ENCODE measurements around the gene MBLAC1.

The MBLAC1 gene

DNA sequence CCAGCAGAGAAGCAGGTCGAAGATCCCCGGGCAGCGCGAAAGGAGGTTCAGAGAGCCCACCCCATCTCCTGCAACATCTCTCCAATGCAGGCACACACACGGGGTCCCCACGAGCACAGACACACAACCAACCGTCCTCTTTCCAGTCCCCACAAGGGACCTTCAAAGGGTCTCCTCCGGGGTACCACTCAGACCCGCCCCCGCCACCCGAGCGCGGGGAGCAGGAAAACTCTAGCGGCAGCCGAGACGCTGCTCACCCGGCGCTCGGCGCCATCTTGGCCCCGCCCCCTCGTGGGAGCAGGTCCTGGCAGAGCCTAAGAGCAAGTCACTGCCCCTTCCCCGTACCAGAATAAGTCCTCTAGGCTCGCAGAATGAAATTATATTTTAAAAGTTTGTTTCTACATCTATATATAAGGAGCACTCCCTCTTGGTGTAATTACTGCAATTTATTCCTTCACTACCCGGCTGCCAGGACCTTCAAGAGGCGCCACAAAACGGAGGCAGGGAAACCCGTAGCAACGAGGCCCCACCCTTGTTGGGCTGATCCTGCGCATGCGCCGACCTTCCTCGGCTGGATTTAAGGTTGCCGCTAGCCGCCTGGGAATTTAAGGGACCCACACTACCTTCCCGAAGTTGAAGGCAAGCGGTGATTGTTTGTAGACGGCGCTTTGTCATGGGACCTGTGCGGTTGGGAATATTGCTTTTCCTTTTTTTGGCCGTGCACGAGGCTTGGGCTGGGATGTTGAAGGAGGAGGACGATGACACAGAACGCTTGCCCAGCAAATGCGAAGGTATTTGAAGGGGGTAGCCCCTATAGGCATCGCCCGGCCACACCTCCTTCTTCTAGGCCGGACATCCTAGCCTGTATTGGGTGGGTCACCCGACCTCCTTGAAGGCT, 7.4 kb upstream of the MBLAC1 start, which contains the start of the genes CNPY4 and TAF6:
Gene CNPY4, plus strand, starts transcription at position 563 of the 898 bp plus-strand sequence. Its CDS starts 111 bp downstream, at position 674.
Gene TAF6, minus strand, starts transcription at position 287 of the 898 bp plus-strand sequence. CDS start 5,149 bp downstream, outside the sequence.
- TF ChIP-seq SPI1 (IDR thresholded peaks at IDR 0.05; ENCODE audit: low read depth, low read length), result no peak
- no peak for TF ChIP-seq POLR2AphosphoS5 (IDR thresholded peaks at IDR 0.05; ENCODE audit: low read depth, low read length)
- TF ChIP-seq TAF1 (IDR thresholded peaks at IDR 0.05; ENCODE audit: low read depth, low read length), result peak; percentile 100
- TF ChIP-seq POU2F2 (IDR thresholded peaks at IDR 0.05; ENCODE audit: low read depth, low read length), result 0 out of 2 replicates have a peak, but pooled peaks have one; percentile 9
- TF ChIP-seq PAX5 (IDR thresholded peaks at IDR 0.05; ENCODE audit: insufficient read depth, low read length, severe bottlenecking), result no peak
- peak; percentile 74 for TF ChIP-seq POLR2A (IDR thresholded peaks at IDR 0.05; ENCODE audit: low read depth, low read length)
- DNase-seq (ENCODE audit: insufficient read length, low spot score) (peak; percentile 98), FAIRE-seq (peak; percentile 84)

DNA sequence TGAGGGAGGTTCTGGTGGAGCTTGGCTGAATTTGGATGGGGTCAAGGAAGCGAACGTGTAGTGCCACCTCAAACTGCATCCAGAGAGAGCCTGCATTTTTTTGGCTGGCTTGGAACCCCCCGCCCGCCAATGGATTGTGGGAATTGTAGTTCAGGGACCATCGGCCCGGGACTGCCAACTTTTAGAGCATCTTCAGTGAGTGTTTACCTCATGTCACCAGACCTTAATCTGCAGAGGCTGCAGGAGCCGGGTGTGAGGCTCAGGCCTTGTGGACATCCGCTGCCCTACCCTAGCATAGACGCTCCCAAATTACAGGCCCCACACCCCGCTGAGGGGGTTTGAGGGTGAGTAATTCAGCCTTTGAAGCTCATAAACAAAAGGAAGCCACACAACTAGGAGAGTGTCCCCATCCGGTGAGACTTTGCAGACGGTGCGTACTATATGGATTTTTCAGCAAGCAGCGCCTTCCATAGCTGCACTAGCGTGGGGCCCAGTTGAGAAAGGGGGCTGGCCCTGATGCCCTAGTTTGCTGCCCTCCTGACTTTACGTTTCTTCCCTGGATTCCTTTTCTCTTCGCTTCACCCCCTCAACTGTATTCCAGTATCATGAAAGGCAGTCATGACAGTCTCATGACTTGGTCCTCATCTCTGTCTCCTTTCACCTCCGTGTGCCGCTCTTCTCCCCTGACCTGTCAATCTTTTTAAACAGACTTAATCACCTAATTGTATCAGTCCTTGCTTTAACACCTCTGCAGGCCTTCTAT, 6.6 kb upstream of the MBLAC1 start:
- FAIRE-seq (no peak), DNase-seq (ENCODE audit: insufficient read length, low spot score) (no peak)
- TF ChIP-seq TAF1 (IDR thresholded peaks at IDR 0.05; ENCODE audit: low read depth, low read length) (no peak), POLR2AphosphoS5 (IDR thresholded peaks at IDR 0.05; ENCODE audit: low read depth, low read length) (no peak), SPI1 (IDR thresholded peaks at IDR 0.05; ENCODE audit: low read depth, low read length) (no peak), PAX5 (IDR thresholded peaks at IDR 0.05; ENCODE audit: insufficient read depth, low read length, severe bottlenecking) (no peak), POLR2A (IDR thresholded peaks at IDR 0.05; ENCODE audit: low read depth, low read length) (no peak), POU2F2 (IDR thresholded peaks at IDR 0.05; ENCODE audit: low read depth, low read length) (no peak)

DNA sequence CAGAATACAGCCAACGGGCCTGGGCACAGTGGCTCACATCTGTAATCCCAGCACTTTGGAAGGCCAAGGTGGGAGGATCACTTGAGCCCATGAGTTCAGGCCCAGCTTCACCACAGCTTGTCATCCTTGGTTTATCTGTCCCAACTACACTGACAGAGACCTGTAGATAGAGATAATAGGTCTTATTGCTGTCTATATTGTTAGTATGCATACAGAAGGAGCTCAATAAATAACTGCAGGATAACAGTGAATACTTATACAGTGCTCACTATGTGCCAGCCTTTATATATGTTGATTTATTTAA, 6.1 kb upstream of the MBLAC1 start:
- no peak for FAIRE-seq
- TF ChIP-seq PAX5 (IDR thresholded peaks at IDR 0.05; ENCODE audit: insufficient read depth, low read length, severe bottlenecking), result no peak
- no peak for TF ChIP-seq POU2F2 (IDR thresholded peaks at IDR 0.05; ENCODE audit: low read depth, low read length)
- no peak for TF ChIP-seq TAF1 (IDR thresholded peaks at IDR 0.05; ENCODE audit: low read depth, low read length)
- no peak for TF ChIP-seq POLR2AphosphoS5 (IDR thresholded peaks at IDR 0.05; ENCODE audit: low read depth, low read length)
- TF ChIP-seq POLR2A (IDR thresholded peaks at IDR 0.05; ENCODE audit: low read depth, low read length), result no peak
- TF ChIP-seq SPI1 (IDR thresholded peaks at IDR 0.05; ENCODE audit: low read depth, low read length), result no peak
- DNase-seq (ENCODE audit: insufficient read length, low spot score), result no peak

DNA sequence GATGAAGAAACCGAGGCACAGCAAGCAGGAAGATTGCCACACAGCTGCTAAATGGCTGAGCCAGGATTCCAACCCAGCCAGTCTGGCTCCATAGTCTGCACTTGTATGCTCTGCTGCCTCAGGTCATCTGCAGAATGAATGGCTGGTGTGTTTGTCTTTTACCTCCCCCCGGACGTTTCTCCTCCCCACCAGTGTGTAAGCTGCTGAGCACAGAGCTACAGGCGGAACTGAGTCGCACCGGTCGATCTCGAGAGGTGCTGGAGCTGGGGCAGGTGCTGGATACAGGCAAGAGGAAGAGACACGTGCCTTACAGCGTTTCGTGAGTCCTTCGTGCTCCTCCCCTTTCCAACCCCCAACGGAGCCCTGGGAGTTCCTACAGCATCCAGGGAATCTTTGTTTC, 4.7 kb upstream of the MBLAC1 start:
- FAIRE-seq (no peak), DNase-seq (ENCODE audit: insufficient read length, low spot score) (no peak)
- TF ChIP-seq POLR2A (IDR thresholded peaks at IDR 0.05; ENCODE audit: low read depth, low read length) (no peak), SPI1 (IDR thresholded peaks at IDR 0.05; ENCODE audit: low read depth, low read length) (no peak), POLR2AphosphoS5 (IDR thresholded peaks at IDR 0.05; ENCODE audit: low read depth, low read length) (no peak), TAF1 (IDR thresholded peaks at IDR 0.05; ENCODE audit: low read depth, low read length) (no peak), POU2F2 (IDR thresholded peaks at IDR 0.05; ENCODE audit: low read depth, low read length) (no peak), PAX5 (IDR thresholded peaks at IDR 0.05; ENCODE audit: insufficient read depth, low read length, severe bottlenecking) (no peak)

DNA sequence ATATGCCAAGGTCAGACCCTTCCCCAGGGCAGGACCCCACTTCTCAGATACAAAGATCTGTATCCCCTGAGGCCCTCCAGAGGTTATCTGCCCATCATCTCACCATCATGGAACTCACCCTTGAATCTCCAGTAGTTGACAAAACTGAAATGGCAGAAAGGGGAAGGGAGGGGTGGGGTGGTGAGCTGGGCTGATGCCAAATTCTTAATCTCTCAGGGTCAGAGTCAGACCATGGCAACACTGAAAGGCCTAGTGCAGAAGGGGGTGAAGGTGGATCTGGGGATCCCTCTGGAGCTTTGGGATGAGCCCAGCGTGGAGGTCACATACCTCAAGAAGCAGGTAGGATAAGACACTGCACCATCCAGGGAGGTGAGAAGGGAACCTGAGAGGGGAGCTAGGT, 4.2 kb upstream of the MBLAC1 start:
- TF ChIP-seq POU2F2 (IDR thresholded peaks at IDR 0.05; ENCODE audit: low read depth, low read length) (no peak), PAX5 (IDR thresholded peaks at IDR 0.05; ENCODE audit: insufficient read depth, low read length, severe bottlenecking) (no peak), POLR2AphosphoS5 (IDR thresholded peaks at IDR 0.05; ENCODE audit: low read depth, low read length) (no peak), TAF1 (IDR thresholded peaks at IDR 0.05; ENCODE audit: low read depth, low read length) (no peak), SPI1 (IDR thresholded peaks at IDR 0.05; ENCODE audit: low read depth, low read length) (no peak), POLR2A (IDR thresholded peaks at IDR 0.05; ENCODE audit: low read depth, low read length) (no peak)
- no peak for FAIRE-seq
- no peak for DNase-seq (ENCODE audit: insufficient read length, low spot score)

DNA sequence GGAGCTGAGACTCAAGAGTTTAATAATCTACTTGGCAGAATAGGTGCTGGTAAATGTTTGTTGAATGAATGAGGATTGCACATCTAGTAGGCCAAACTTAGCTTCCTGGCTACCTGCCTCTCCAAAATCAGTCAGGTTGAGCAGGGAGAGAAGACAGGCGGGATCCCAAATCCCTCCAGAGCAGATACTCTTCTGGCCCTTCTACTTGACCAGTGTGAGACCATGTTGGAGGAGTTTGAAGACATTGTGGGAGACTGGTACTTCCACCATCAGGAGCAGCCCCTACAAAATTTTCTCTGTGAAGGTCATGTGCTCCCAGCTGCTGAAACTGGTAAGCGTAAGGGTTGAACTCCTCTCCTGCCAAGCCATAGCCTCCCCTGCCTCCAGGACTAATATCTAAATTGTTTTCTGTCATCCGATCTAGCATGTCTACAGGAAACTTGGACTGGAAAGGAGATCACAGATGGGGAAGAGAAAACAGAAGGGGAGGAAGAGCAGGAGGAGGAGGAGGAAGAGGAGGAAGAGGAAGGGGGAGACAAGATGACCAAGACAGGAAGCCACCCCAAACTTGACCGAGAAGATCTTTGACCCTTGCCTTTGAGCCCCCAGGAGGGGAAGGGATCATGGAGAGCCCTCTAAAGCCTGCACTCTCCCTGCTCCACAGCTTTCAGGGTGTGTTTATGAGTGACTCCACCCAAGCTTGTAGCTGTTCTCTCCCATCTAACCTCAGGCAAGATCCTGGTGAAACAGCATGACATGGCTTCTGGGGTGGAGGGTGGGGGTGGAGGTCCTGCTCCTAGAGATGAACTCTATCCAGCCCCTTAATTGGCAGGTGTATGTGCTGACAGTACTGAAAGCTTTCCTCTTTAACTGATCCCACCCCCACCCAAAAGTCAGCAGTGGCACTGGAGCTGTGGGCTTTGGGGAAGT, 2.2 kb upstream of the MBLAC1 start:
- DNase-seq (ENCODE audit: insufficient read length, low spot score) (no peak), FAIRE-seq (no peak)
- TF ChIP-seq SPI1 (IDR thresholded peaks at IDR 0.05; ENCODE audit: low read depth, low read length) (no peak), POLR2AphosphoS5 (IDR thresholded peaks at IDR 0.05; ENCODE audit: low read depth, low read length) (no peak)

DNA sequence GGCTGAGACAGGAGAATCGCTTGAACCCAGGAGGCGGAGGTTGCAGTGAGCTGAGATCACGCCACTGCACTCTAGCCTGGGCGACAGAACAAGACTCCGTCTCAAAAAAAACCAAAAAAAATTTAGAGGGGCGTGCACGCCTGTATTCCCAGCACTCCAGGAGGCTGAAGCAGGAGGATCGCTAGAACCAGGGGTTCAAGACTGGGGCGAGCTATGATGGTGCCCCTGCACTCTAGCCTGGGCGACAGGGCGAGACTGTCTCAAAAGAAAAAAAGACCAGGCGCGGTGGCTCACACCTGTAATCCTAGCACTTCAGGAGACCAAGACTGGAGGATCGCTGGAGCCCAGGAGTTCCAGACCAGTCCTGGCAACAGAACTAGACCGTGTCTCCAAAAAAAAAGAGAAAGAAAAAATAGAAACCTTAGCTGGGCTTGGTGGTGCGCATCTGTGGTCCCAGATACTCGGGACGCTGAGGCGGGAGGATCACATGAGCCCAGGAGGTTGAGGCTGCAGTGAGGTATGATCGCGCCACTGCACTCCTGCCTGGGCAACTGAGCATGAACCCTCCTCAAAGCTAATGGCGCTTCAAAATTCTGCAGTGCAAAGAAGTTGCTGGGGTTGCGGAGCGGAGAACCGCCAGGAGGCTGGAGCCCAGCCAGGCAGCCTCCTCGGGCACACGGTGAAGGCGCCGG, 382 bp upstream of the MBLAC1 start:
- FAIRE-seq, result peak; percentile 9

More for the DNA sequence above, 382 bp upstream of the MBLAC1 start:
- TF ChIP-seq PAX5 (IDR thresholded peaks at IDR 0.05; ENCODE audit: insufficient read depth, low read length, severe bottlenecking) (peak; percentile 3), POU2F2 (IDR thresholded peaks at IDR 0.05; ENCODE audit: low read depth, low read length) (0 out of 2 replicates have a peak, but pooled peaks have one; percentile 74), TAF1 (IDR thresholded peaks at IDR 0.05; ENCODE audit: low read depth, low read length) (no peak; the same call in 1 of the 2 replicates), POLR2AphosphoS5 (IDR thresholded peaks at IDR 0.05; ENCODE audit: low read depth, low read length) (no peak), POLR2A (IDR thresholded peaks at IDR 0.05; ENCODE audit: low read depth, low read length) (no peak), SPI1 (IDR thresholded peaks at IDR 0.05; ENCODE audit: low read depth, low read length) (no peak)
- no peak for DNase-seq (ENCODE audit: insufficient read length, low spot score)
